ENCODE results near the gene DNLZ.

- TF ChIP-seq CTCF (IDR thresholded peaks at IDR 0.05; ENCODE audit: extremely low read depth in 1 of 2, insufficient read depth in 1 of 2, low read depth in 1 of 2, low read length in 2 of 2): no peak
- no peak for TF ChIP-seq EZH2 (IDR thresholded peaks at IDR 0.05; ENCODE audit: borderline replicate concordance, low read depth, low read length, severe bottlenecking)
Measured at GRCh38 chr9:136378170-136379002, 14.8 kb upstream of the DNLZ start.

Data from endothelial cell of umbilical vein (primary cell).